ENCODE results near the gene DTNBP1.

The DTNBP1 gene

GRCh38 chr6:15555101-15556038 lies 107.5 kb downstream of the DTNBP1 start:
- DNase-seq = no peak
- no peaks in the 10 kb centered on the region for H3K27me3 ChIP-seq
- no peaks in the 10 kb centered on the region; the same call in 1 of the 2 replicates for H3K9me3 ChIP-seq
- TF ChIP-seq CTCF (IDR thresholded peaks at IDR 0.05; ENCODE audit: low read depth, low read length) = no peak
- H3K36me3 ChIP-seq = no peaks in the 10 kb centered on the region
- peaks cover 10% of the 10 kb centered on the region for H3K4me1 ChIP-seq
- no peak overlapping the region for H3K4me3 ChIP-seq (ENCODE audit: low read depth, low read length)

GRCh38 chr6:15554728-15555100 lies 108.1 kb downstream of the DTNBP1 start:
- Histone ChIP-seq H3K4me1 (peaks cover 10% of the 10 kb centered on the region), H3K36me3 (no peaks in the 10 kb centered on the region), H3K27me3 (no peaks in the 10 kb centered on the region), H3K9me3 (no peaks in the 10 kb centered on the region; the same call in 1 of the 2 replicates), H3K4me3 (ENCODE audit: low read depth, low read length) (no peak overlapping the region)
- TF ChIP-seq CTCF (IDR thresholded peaks at IDR 0.05; ENCODE audit: low read depth, low read length) = no peak
- DNase-seq = no peak

GRCh38 chr6:15553736-15554294 lies 109.0 kb downstream of the DTNBP1 start:
- H3K27me3 ChIP-seq = no peaks in the 10 kb centered on the region
- no peaks in the 10 kb centered on the region for H3K36me3 ChIP-seq
- TF ChIP-seq CTCF (IDR thresholded peaks at IDR 0.05; ENCODE audit: low read depth, low read length) = no peak
- no peak for DNase-seq
- H3K4me3 ChIP-seq (ENCODE audit: low read depth, low read length) = no peak overlapping the region
- peaks cover 10% of the 10 kb centered on the region for H3K4me1 ChIP-seq
- no peaks in the 10 kb centered on the region; the same call in 1 of the 2 replicates for H3K9me3 ChIP-seq

GRCh38 chr6:15553031-15553430 lies 109.8 kb downstream of the DTNBP1 start:
- Histone ChIP-seq H3K27me3 (no peaks in the 10 kb centered on the region), H3K36me3 (no peaks in the 10 kb centered on the region), H3K4me3 (ENCODE audit: low read depth, low read length) (no peak overlapping the region), H3K4me1 (peaks cover 10% of the 10 kb centered on the region), H3K9me3 (no peaks in the 10 kb centered on the region; the same call in 1 of the 2 replicates)
- DNase-seq = no peak
- TF ChIP-seq CTCF (IDR thresholded peaks at IDR 0.05; ENCODE audit: low read depth, low read length) = no peak

GRCh38 chr6:15551798-15552197 lies 111.0 kb downstream of the DTNBP1 start:
- Histone ChIP-seq H3K36me3 (no peaks in the 10 kb centered on the region), H3K4me1 (peaks cover 8% of the 10 kb centered on the region), H3K9me3 (no peaks in the 10 kb centered on the region; the same call in 1 of the 2 replicates), H3K4me3 (ENCODE audit: low read depth, low read length) (no peak overlapping the region), H3K27me3 (no peaks in the 10 kb centered on the region)
- TF ChIP-seq CTCF (IDR thresholded peaks at IDR 0.05; ENCODE audit: low read depth, low read length) = no peak
- peak; percentile 53 for DNase-seq

- H3K9me3 ChIP-seq = no peaks in the 10 kb centered on the region; the same call in 1 of the 2 replicates
- no peak for TF ChIP-seq CTCF (IDR thresholded peaks at IDR 0.05; ENCODE audit: low read depth, low read length)
- peaks cover 6% of the 10 kb centered on the region for H3K4me1 ChIP-seq
- DNase-seq = no peak
- no peaks in the 10 kb centered on the region for H3K36me3 ChIP-seq
- H3K27me3 ChIP-seq = no peaks in the 10 kb centered on the region
- no peak overlapping the region for H3K4me3 ChIP-seq (ENCODE audit: low read depth, low read length)
These were observed 111.6 kb downstream of the DTNBP1 start for GRCh38 chr6:15551262-15551661.
